SU-DHL-6 (cell line): ENCODE measurements around the gene HINT2.

Source experiments
- H2AFZ ChIP-seq: fragments of 200-600 bp; sonication (generic); 2 replicates; pipeline ENCODE4 v1.6.1; 2014; ENCODE audit warnings: low read depth, mild to moderate bottlenecking, moderate library complexity, mixed read lengths, antibody characterized with exemption, low read length; ENCODE audit not compliant: severe bottlenecking
- H3F3A ChIP-seq: fragments of 200-600 bp; shearing (Covaris generic); 2 replicates; pipeline ENCODE4 v1.6.0; 2016; ENCODE audit warnings: antibody characterized with exemption, mild to moderate bottlenecking; ENCODE audit not compliant: insufficient read depth
- H3K27ac ChIP-seq: fragments of 200-600 bp; sonication (generic); 2 replicates; pipeline ENCODE4 v1.5.1; 2016; ENCODE audit warnings: low read depth, mild to moderate bottlenecking, low read length, moderate library complexity, mixed read lengths
- H3K27me3 ChIP-seq: fragments of 200-600 bp; sonication (generic), shearing (Covaris generic); 2 replicates; pipeline ENCODE4 v1.6.0; 2014; ENCODE audit warnings: mild to moderate bottlenecking, low read length
- H3K36me3 ChIP-seq: fragments of 200-600 bp; sonication (generic); 2 replicates; pipeline ENCODE4 v1.6.1; 2014; ENCODE audit warnings: mild to moderate bottlenecking, low read length, mixed read lengths
- H3K4me2 ChIP-seq: fragments of 300-600, 200-600 bp; shearing (Covaris generic), sonication (generic); 2 replicates; pipeline ENCODE4 v1.6.0; 2014; ENCODE audit warnings: low read length, low read depth, mild to moderate bottlenecking; ENCODE audit not compliant: poor library complexity, severe bottlenecking
- H3K4me3 ChIP-seq: fragments of 200-600 bp; sonication (generic); 2 replicates; pipeline ENCODE4 v1.5.1; 2014; ENCODE audit warnings: antibody characterized with exemption, low read length, mild to moderate bottlenecking, mixed read lengths; ENCODE audit not compliant: insufficient read depth, poor library complexity, severe bottlenecking
- H3K79me2 ChIP-seq: fragments of 200-600 bp; sonication (generic); 2 replicates; pipeline ENCODE4 v1.6.1; 2014; ENCODE audit warnings: mild to moderate bottlenecking, low read length, moderate library complexity; ENCODE audit not compliant: insufficient read depth
- H3K9ac ChIP-seq: fragments of 200-600 bp; sonication (generic); 2 replicates; pipeline ENCODE4 v1.7.0; 2014; ENCODE audit warnings: mild to moderate bottlenecking, low read length
- H3K9me2 ChIP-seq: fragments of 200-600 bp; sonication (generic); replicated peaks from 2 replicates; pipeline ENCODE4 v1.6.1; 2014; ENCODE audit warnings: low read length; ENCODE audit not compliant: insufficient read depth
- H3K9me3 ChIP-seq: fragments of 200-600 bp; sonication (generic); 2 replicates; pipeline ENCODE4 v1.6.1; 2014; ENCODE audit warnings: low read length, mixed read lengths; ENCODE audit not compliant: insufficient read depth
- H4K20me1 ChIP-seq: fragments of 200-600 bp; sonication (generic); 2 replicates; pipeline ENCODE4 v1.6.1; 2014; ENCODE audit warnings: low read depth, mild to moderate bottlenecking, antibody characterized with exemption, low read length, moderate library complexity, mixed read lengths
- EZH2phosphoT487 ChIP-seq: fragments of 200-600 bp; sonication (generic), shearing (Covaris generic); conservative IDR thresholded peaks from 2 replicates; pipeline ENCODE4 v1.6.1; 2018; ENCODE audit warnings: mild to moderate bottlenecking, antibody characterized with exemption, low read length, moderate library complexity, mixed read lengths
- TF ChIP-seq, protein P1 (sequence below): fragments of 200-600 bp; sonication (generic); IDR thresholded peaks from one replicate; pipeline ENCODE4 v1.5.1; 2017; ENCODE audit warnings: antibody characterized with exemption, mild to moderate bottlenecking, low read length, moderate library complexity; ENCODE audit not compliant: insufficient read depth, poor library complexity, severe bottlenecking

The HINT2 gene

DNA sequence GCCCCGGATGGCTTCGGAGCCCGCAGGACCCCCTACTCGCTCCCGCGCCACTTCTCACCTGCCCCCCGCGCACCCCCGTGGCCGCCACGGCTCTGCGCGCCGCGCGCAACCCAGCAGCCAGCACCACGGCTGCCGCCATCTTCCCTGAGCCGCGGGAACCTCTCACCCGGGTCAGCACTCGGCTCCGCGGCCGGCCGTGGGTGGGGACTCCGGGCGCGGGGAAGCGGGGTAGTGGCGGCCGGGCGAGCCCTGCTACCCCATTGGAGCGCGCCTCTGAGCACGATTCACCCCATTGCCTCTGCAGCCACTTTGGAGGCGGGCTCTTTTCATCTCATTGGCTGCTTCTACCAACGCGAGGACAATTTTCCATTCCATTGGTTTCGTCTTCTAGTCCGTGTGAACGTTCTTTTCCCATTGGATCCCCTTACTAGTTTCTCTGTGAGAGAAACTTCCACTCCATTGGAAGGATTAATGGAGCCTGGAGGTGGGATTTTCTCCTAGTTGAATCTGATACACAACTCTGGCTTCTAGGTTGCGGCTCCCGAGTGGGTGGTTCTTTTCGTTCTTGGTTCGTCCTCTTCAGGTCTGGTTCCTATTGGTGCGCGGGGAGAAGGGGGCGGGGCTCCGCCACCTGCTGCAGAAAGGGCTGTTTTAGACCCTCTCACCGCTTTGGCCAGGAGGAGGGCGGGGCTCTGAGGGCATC lies at the start of gene HINT2:
HINT2 (minus strand) TSS at position 202 of the 703 bp plus-strand sequence; CDS start at position 139, 63 bp downstream.
- H3F3A ChIP-seq, result peaks cover 22% of the 10 kb centered on the region
- peak within 1 kb of the TSS; percentile 88 for H3K9ac ChIP-seq
- peak within 1 kb of the TSS; percentile 64 for H3K4me3 ChIP-seq
- no peaks in the 10 kb centered on the region for H3K9me2 ChIP-seq
- no peaks in the 10 kb centered on the region for H4K20me1 ChIP-seq
- H3K4me2 ChIP-seq, result peak within 1 kb of the TSS; percentile 93
- TF ChIP-seq EZH2phosphoT487, result no peak
- TF ChIP-seq, protein P1, sequence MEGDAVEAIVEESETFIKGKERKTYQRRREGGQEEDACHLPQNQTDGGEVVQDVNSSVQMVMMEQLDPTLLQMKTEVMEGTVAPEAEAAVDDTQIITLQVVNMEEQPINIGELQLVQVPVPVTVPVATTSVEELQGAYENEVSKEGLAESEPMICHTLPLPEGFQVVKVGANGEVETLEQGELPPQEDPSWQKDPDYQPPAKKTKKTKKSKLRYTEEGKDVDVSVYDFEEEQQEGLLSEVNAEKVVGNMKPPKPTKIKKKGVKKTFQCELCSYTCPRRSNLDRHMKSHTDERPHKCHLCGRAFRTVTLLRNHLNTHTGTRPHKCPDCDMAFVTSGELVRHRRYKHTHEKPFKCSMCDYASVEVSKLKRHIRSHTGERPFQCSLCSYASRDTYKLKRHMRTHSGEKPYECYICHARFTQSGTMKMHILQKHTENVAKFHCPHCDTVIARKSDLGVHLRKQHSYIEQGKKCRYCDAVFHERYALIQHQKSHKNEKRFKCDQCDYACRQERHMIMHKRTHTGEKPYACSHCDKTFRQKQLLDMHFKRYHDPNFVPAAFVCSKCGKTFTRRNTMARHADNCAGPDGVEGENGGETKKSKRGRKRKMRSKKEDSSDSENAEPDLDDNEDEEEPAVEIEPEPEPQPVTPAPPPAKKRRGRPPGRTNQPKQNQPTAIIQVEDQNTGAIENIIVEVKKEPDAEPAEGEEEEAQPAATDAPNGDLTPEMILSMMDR, result no peak
- H3K27ac ChIP-seq, result peak within 1 kb of the TSS; percentile 76
- no peaks in the 10 kb centered on the region for H3K36me3 ChIP-seq
- H3K27me3 ChIP-seq, result no peaks in the 10 kb centered on the region
- peak within 1 kb of the TSS; percentile 72 for H2AFZ ChIP-seq
- no peaks in the 10 kb centered on the region for H3K79me2 ChIP-seq
- no peaks in the 10 kb centered on the region for H3K9me3 ChIP-seq

DNA sequence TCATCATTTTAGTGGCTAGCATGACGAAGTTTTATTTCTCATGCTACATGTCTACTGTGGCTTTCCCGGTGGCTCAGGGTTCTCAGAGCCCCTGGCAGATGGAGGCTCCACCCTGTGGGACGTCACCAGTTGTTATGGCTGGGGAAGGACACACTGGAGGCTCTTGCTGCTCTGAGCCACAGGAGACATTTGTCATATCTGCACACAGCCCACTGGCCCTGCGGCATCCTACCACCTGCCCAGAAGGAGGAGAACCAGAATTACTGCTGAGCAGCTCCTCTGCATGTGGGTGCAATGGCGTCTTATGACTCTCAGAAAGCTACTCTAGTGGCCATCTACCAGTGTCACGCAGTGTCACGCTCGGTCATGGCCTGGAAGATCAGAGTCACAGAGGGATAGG lies 48.7 kb upstream of the HINT2 start:
- H3K79me2 ChIP-seq, result no peaks in the 10 kb centered on the region
- H3K4me3 ChIP-seq, result no peak overlapping the region
- no peak overlapping the region for H2AFZ ChIP-seq
- no peaks in the 10 kb centered on the region for H3K36me3 ChIP-seq
- no peak overlapping the region for H3K9ac ChIP-seq
- H3K9me2 ChIP-seq, result no peaks in the 10 kb centered on the region
- TF ChIP-seq, protein P1, result no peak
- no peak for TF ChIP-seq EZH2phosphoT487
- H3K27me3 ChIP-seq, result no peaks in the 10 kb centered on the region
- no peaks in the 10 kb centered on the region for H4K20me1 ChIP-seq
- no peak overlapping the region for H3K27ac ChIP-seq
- H3F3A ChIP-seq, result no peaks in the 10 kb centered on the region
- H3K4me2 ChIP-seq, result no peak overlapping the region
- no peaks in the 10 kb centered on the region for H3K9me3 ChIP-seq

DNA sequence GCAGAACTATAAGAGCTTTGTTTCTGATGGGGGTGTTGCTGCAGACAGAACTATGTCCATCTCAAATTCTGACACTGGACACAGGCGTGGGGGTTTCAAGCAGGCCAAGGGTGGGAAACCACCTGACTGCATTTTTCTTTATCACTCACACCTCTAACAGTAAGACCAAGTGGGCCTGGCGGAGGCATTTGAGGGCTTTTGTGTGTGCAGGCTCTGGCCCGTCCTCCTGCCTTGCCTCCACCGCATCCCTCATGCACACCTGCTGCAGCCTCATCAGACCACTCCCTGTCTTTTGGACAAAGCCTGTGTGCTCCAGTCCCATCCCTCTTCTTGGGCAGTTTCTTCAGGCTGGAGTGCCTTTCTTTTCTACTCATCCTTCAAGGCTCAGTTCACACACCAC lies 47.5 kb upstream of the HINT2 start:
- no peak overlapping the region for H2AFZ ChIP-seq

More for the DNA sequence above, 47.5 kb upstream of the HINT2 start:
- Histone ChIP-seq H3K36me3 (no peaks in the 10 kb centered on the region), H3K9me2 (no peaks in the 10 kb centered on the region), H3K9me3 (no peaks in the 10 kb centered on the region), H3K27me3 (no peaks in the 10 kb centered on the region), H3K4me2 (no peak overlapping the region), H3K79me2 (no peaks in the 10 kb centered on the region), H3K27ac (no peak overlapping the region), H3K4me3 (no peak overlapping the region), H4K20me1 (no peaks in the 10 kb centered on the region), H3K9ac (no peak overlapping the region), H3F3A (no peaks in the 10 kb centered on the region)
- no peak for TF ChIP-seq EZH2phosphoT487
- TF ChIP-seq, protein P1, result no peak
